Smooth muscle cell (in vitro differentiated cells): Measurements from ENCODE around the gene IDE. TPM values are rescaled to one million over a fixed set of nuclear protein-coding genes. Genes with fewer than 3 reads are reported as not detected.

Experiments used
- DNase-seq: peaks from one replicate; lab custom pipeline; 2025; ENCODE audit not compliant: unreplicated experiment; lab: John Stamatoyannopoulos, UW
- H2AFZ ChIP-seq: fragments of 200-600 bp; sonication (generic); 2 replicates; pipeline ENCODE4 v1.6.0; 2016; ENCODE audit warnings: antibody characterized with exemption, low read depth, mild to moderate bottlenecking
- H3F3A ChIP-seq: fragments of 200-600 bp; sonication (generic); 2 replicates; pipeline ENCODE4 v1.6.0; 2017; ENCODE audit warnings: antibody characterized with exemption, low read depth
- H3K27ac ChIP-seq: fragments of 200-600 bp; sonication (generic); 2 replicates; pipeline ENCODE4 v1.5.1; 2016; ENCODE audit warnings: low read depth, mild to moderate bottlenecking
- H3K27me3 ChIP-seq: fragments of 200-600 bp; sonication (generic); 2 replicates; pipeline ENCODE4 v1.6.1; 2016; ENCODE audit warnings: low read depth, mild to moderate bottlenecking
- H3K36me3 ChIP-seq: fragments of 200-600 bp; sonication (generic); 2 replicates; pipeline ENCODE4 v1.5.1; 2016; ENCODE audit warnings: low read depth
- H3K4me1 ChIP-seq: fragments of 200-600 bp; sonication (generic); 2 replicates; pipeline ENCODE4 v1.5.1; 2016; ENCODE audit warnings: low read depth
- H3K4me2 ChIP-seq: fragments of 200-600 bp; sonication (generic); 2 replicates; pipeline ENCODE4 v1.6.0; 2016; ENCODE audit warnings: mild to moderate bottlenecking
- H3K4me3 ChIP-seq: fragments of 200-600 bp; sonication (generic); 2 replicates; pipeline ENCODE4 v1.5.1; 2016; ENCODE audit warnings: mild to moderate bottlenecking
- H3K79me2 ChIP-seq: fragments of 200-600 bp; sonication (generic); 2 replicates; pipeline ENCODE4 v1.6.0; 2016; ENCODE audit warnings: low read depth, mild to moderate bottlenecking
- H3K9ac ChIP-seq: fragments of 200-600 bp; sonication (generic); 2 replicates; pipeline ENCODE4 v1.6.0; 2016; ENCODE audit warnings: low read depth
- H3K9me3 ChIP-seq: fragments of 200-600 bp; sonication (generic); replicated peaks from 2 replicates; pipeline ENCODE4 v1.5.1; 2016; ENCODE audit warnings: low read depth
- H4K20me1 ChIP-seq: fragments of 200-600 bp; sonication (generic); 2 replicates; pipeline ENCODE4 v1.6.0; 2016; ENCODE audit warnings: low read depth
- CTCF ChIP-seq: fragments of 200-600 bp; sonication (generic); IDR thresholded peaks from 2 replicates; pipeline ENCODE4 v1.5.1; 2017; ENCODE audit warnings: borderline replicate concordance, mild to moderate bottlenecking, antibody characterized with exemption; ENCODE audit not compliant: insufficient read depth, poor library complexity, severe bottlenecking
- WGBS: methylation state at CpG from one replicate; pipeline ENCODE4 v1.1.7; 2016; ENCODE audit warnings: low lambda C conversion rate; 5-methylcytosine and 5-hydroxymethylcytosine counted together
- polyA plus RNA-seq: library from polyadenylated mRNA; unstranded; fragments of >200 nt; fragmentation: Nextera tagmentation; extraction: Ambion mirVana; gene quantifications from 2 replicates; pipeline ENCODE4 v1.2.1, GENCODE V29; 2016
- total RNA-seq: library from RNA; depleted of rRNA; stranded (reverse); fragments of >200 nt; gene quantifications from 2 replicates; pipeline ENCODE4 v1.2.3, GENCODE V29; 2014

IDE gene
- total and polyA plus RNA-seq, 2 experiments from 2014 or later, result 12.8 to 30.6 TPM

GRCh38 chr10:92410501-92410900 is 163.4 kb downstream of the IDE start:
- Histone ChIP-seq H3K27ac (no peak overlapping the region), H3K9me3 (no peaks in the 10 kb centered on the region), H3K36me3 (no peaks in the 10 kb centered on the region), H3K27me3 (no peaks in the 10 kb centered on the region), H3F3A (no peaks in the 10 kb centered on the region), H4K20me1 (no peaks in the 10 kb centered on the region), H3K4me2 (no peak overlapping the region), H3K79me2 (no peaks in the 10 kb centered on the region), H3K9ac (no peak overlapping the region), H2AFZ (no peak overlapping the region), H3K4me3 (no peak overlapping the region), H3K4me1 (peaks cover under 1% of the 10 kb centered on the region)
- no peak for TF ChIP-seq CTCF
- no peak for DNase-seq
- WGBS, result 77% methylated on average over 2 of the region's 2 CpGs

DNA sequence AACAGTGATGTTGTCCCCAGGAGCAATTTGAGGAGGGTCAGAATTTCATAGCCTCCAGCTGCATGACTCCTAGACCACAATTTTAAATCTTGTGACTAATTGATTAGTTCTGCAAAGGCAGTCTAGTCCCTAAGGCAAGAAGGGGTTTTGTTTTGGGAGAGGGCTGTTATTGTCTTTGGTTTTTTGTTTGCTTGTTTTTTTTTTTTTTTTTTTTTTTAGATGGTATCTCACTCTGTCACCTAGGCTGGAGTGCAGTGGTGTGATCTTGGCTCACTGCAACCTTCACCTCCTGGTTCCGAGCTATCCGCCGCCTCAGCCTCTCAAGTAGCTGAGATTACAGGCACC is 165.9 kb downstream of the IDE start:
- no peak for TF ChIP-seq CTCF
- H4K20me1 ChIP-seq, result no peaks in the 10 kb centered on the region
- H3K4me1 ChIP-seq, result peaks cover 7% of the 10 kb centered on the region
- WGBS, result 77% methylated on average over 3 of the region's 3 CpGs
- DNase-seq, result no peak
- no peak overlapping the region for H3K27ac ChIP-seq
- H3K79me2 ChIP-seq, result no peaks in the 10 kb centered on the region
- no peaks in the 10 kb centered on the region for H3K27me3 ChIP-seq
- H2AFZ ChIP-seq, result no peak overlapping the region
- peak overlapping the region; percentile 26 for H3K4me2 ChIP-seq
- no peak overlapping the region for H3K9ac ChIP-seq
- H3K4me3 ChIP-seq, result no peak overlapping the region
- peaks cover 4% of the 10 kb centered on the region for H3F3A ChIP-seq
- no peaks in the 10 kb centered on the region for H3K9me3 ChIP-seq
- no peaks in the 10 kb centered on the region for H3K36me3 ChIP-seq

DNA sequence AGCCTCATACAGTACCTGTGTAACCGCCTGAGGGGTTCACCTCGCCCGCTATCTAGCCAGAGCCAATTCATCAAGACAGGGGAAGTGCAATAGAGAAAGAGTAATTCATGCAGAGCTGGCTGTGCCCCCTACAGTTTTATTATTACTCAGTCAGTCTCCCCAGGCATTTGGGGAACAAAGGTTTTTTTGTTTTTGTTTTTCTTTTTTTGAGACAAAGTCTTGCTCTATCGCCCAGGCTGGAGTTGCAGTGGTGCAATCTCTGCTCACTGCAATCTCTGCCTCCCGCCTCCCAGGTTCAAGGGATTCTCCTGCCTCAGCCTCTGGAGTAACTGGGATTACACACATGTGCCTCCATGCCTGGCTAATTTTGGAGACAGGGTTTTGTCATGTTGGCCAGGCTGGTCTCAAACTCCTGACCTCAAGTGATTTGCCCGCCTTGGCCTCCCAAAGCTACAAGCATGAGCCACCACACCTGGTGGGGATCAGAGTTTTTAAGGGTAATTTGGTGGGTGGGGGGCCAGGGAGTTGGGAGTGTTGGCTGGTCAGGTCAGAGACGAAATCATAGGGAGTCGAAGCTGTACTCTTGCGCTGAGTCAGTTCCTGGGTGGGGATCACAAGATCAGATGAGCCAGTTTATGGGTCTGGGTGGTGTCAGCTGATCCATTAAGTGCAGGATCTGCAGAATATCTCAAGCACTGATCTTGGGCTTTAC is 166.4 kb downstream of the IDE start:
- 37% methylated on average over 9 of the region's 9 CpGs for WGBS
- Histone ChIP-seq H3K9me3 (no peaks in the 10 kb centered on the region), H3K27me3 (no peaks in the 10 kb centered on the region), H3K79me2 (no peaks in the 10 kb centered on the region), H3K4me3 (no peak overlapping the region), H3K4me2 (peak overlapping the region; percentile 26), H2AFZ (no peak overlapping the region), H3F3A (peaks cover 4% of the 10 kb centered on the region), H3K9ac (no peak overlapping the region), H4K20me1 (no peaks in the 10 kb centered on the region), H3K36me3 (no peaks in the 10 kb centered on the region), H3K27ac (no peak overlapping the region), H3K4me1 (peaks cover 7% of the 10 kb centered on the region)
- no peak for DNase-seq
- no peak for TF ChIP-seq CTCF

DNA sequence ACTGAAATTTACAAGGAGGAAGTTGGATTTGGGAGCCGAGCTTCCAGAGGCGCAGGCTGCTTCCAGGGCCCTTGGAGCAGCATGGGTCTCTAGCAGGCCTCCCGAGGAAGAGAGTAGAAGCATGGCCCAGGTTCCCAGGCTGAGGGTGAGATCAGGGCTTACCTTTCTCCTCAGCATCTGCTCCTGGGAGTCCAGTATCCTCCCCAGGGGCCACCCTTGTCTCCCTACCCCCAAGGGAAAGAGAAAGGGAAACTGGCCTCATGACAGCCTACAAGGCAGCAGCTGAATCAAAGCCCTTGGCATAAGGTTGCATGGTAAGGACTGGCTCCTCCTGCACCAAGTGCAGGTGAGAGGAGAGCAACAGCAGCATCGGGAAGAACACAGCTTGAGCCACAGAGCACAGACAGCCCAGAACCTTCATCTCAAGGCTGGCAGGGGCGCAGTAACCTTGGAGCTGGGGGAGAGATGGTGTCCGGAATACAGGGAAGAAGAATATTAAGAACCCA is 168.4 kb downstream of the IDE start:
- TF ChIP-seq CTCF, result no peak
- 68% methylated on average over 6 of the region's 6 CpGs for WGBS
- Histone ChIP-seq H3K4me3 (no peak overlapping the region), H3F3A (peaks cover 4% of the 10 kb centered on the region), H2AFZ (no peak overlapping the region), H3K27ac (no peak overlapping the region), H4K20me1 (no peaks in the 10 kb centered on the region), H3K36me3 (no peaks in the 10 kb centered on the region), H3K79me2 (no peaks in the 10 kb centered on the region), H3K9ac (no peak overlapping the region), H3K4me2 (peak overlapping the region; percentile 29), H3K27me3 (no peaks in the 10 kb centered on the region), H3K4me1 (peaks cover 7% of the 10 kb centered on the region), H3K9me3 (no peaks in the 10 kb centered on the region)
- DNase-seq, result no peak
